Measurements from ENCODE around the gene EPHA4.

- TF ChIP-seq CTCF (IDR thresholded peaks at IDR 0.05), result no peak
- TF ChIP-seq POLR2A (IDR thresholded peaks at IDR 0.05), result no peak
Measured at GRCh38 chr2:221464971-221465370, 107.1 kb downstream of the EPHA4 start.

All from Peyer's patch (tissue), 4 donors.